Loucy (cell line): ENCODE measurements around the gene FAM107B.

ENCODE experiments used
- CTCF ChIP-seq: fragments of 200-600 bp; sonication (generic); conservative IDR thresholded peaks from 2 replicates; pipeline ENCODE4 v1.5.1; 2014; ENCODE audit warnings: mild to moderate bottlenecking, antibody characterized with exemption, low read length
- EZH2phosphoT487 ChIP-seq: fragments of 200-600 bp; IDR thresholded peaks from 2 replicates; pipeline ENCODE4 v1.6.1; 2018; ENCODE audit warnings: antibody characterized with exemption, mild to moderate bottlenecking, moderate library complexity, borderline replicate concordance

- TF ChIP-seq CTCF (no peak), EZH2phosphoT487 (no peak)
Measured at GRCh38 chr10:14529351-14529750, 245.3 kb downstream of the FAM107B start.
